A673 (cell line): ENCODE data around the gene LRIF1. TPM values are rescaled to one million over a fixed set of nuclear protein-coding genes. Genes with fewer than 3 reads are reported as not detected.

ENCODE experiments used
- BruUV-seq: library from RNA; stranded (reverse); fragments of 400-500 nt; replicated peaks from 2 replicates; lab custom pipeline; 2021; lab: Mats Ljungman, UMichigan
- CTCF ChIA-PET: fragments of 300-600 bp; sonication (Branson Sonifier 250); formaldehyde crosslinking; loops from one replicate; lab custom pipeline; 2022; ENCODE audit warnings: antibody characterized with exemption; lab: Charles Lee
- POLR2A ChIA-PET: fragments of 300-600 bp; sonication (Branson Sonifier 250); formaldehyde crosslinking; loops from one replicate; lab custom pipeline; 2022; ENCODE audit warnings: antibody characterized with exemption; ENCODE audit not compliant: low non-redundant PET; lab: Charles Lee
- DNase-seq: peaks from one replicate; pipeline ENCODE4 v3.0.0-alpha.2; 2015; ENCODE audit warnings: low spot score
- H3K27ac ChIP-seq: fragments of 200-600 bp; sonication (generic); 2 replicates; pipeline ENCODE4 v1.5.1; 2016; ENCODE audit warnings: mixed run types, low read depth, mild to moderate bottlenecking, mixed read lengths, antibody characterized with exemption, low read length; ENCODE audit not compliant: poor library complexity, severe bottlenecking
- H3K27me3 ChIP-seq: fragments of 200-600 bp; sonication (generic); replicated peaks from 2 replicates; pipeline ENCODE4 v1.6.1; 2017; ENCODE audit warnings: mixed run types, low read depth, mild to moderate bottlenecking, mixed read lengths, antibody characterized with exemption, low read length; ENCODE audit not compliant: insufficient read depth, poor library complexity
- H3K36me3 ChIP-seq: fragments of 200-600 bp; sonication (generic); 2 replicates; pipeline ENCODE4 v1.6.1; 2016; ENCODE audit warnings: mixed run types, mild to moderate bottlenecking, mixed read lengths, antibody characterized with exemption, low read length; ENCODE audit not compliant: insufficient read depth, poor library complexity, severe bottlenecking
- H3K4me1 ChIP-seq: fragments of 200-600 bp; sonication (generic); 2 replicates; pipeline ENCODE4 v1.6.1; 2017; ENCODE audit warnings: mixed run types, mild to moderate bottlenecking, mixed read lengths, antibody characterized with exemption, low read length; ENCODE audit not compliant: insufficient read depth, poor library complexity, severe bottlenecking
- H3K4me3 ChIP-seq: fragments of 200-600 bp; sonication (generic); 2 replicates; pipeline ENCODE4 v1.5.1; 2016; ENCODE audit warnings: low read depth, mixed run types, mild to moderate bottlenecking, mixed read lengths, low read length; ENCODE audit not compliant: poor library complexity, severe bottlenecking
- H3K9me3 ChIP-seq: fragments of 200-600 bp; sonication (generic); 2 replicates; pipeline ENCODE4 v1.6.1; 2016; ENCODE audit warnings: mixed run types, low read depth, mild to moderate bottlenecking, mixed read lengths, antibody characterized with exemption, low read length; ENCODE audit not compliant: poor library complexity, severe bottlenecking
- EZH2 ChIP-seq: fragments of 200-600 bp; sonication (generic); IDR thresholded peaks from 2 replicates; pipeline ENCODE4 v1.6.1; 2017; ENCODE audit warnings: borderline replicate concordance, low read depth, mild to moderate bottlenecking, mixed read lengths, antibody characterized with exemption, low read length; ENCODE audit not compliant: poor library complexity, severe bottlenecking
- intact Hi-C: fragments of 100-400 bp; cut with micrococcal nuclease; formaldehyde crosslinking; loops from one replicate; pipeline ENCODE4 v1.10.0; 2022; ENCODE audit not compliant: unreplicated experiment
- total RNA-seq: library from RNA; stranded (reverse); gene quantifications from 2 replicates; pipeline ENCODE4 v1.2.3, GENCODE V29; 2021
- TF ChIP-seq, protein P1 (sequence below): fragments of 300-800, 200-600 bp; sonication (generic); conservative IDR thresholded peaks from 2 replicates; pipeline ENCODE4 v1.5.1; 2017; ENCODE audit warnings: low read depth, mild to moderate bottlenecking, antibody characterized with exemption, low read length, moderate library complexity, mixed read lengths

LRIF1 gene
- total RNA-seq, 1 experiment from 2014 or later = 18.7 TPM

DNA sequence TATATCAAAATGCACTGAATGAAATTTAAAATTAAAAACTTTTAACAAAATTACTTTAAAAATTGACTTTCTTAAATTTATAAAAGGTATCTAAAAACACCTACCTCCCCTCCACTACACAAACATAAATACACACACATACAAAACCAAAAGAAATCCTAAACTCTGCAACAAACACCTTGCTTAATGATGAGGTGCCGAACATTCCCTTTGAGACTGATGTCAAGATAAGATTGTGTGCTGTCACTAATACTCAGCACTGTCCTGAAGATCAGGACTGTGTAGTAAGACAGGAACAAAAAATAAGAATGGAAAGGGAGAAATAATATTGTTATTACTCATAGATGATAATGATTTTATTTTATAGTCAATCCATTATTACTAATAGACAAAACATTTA is 45.7 kb downstream of the LRIF1 start:
- H3K4me3 ChIP-seq = no peak overlapping the region

DNA sequence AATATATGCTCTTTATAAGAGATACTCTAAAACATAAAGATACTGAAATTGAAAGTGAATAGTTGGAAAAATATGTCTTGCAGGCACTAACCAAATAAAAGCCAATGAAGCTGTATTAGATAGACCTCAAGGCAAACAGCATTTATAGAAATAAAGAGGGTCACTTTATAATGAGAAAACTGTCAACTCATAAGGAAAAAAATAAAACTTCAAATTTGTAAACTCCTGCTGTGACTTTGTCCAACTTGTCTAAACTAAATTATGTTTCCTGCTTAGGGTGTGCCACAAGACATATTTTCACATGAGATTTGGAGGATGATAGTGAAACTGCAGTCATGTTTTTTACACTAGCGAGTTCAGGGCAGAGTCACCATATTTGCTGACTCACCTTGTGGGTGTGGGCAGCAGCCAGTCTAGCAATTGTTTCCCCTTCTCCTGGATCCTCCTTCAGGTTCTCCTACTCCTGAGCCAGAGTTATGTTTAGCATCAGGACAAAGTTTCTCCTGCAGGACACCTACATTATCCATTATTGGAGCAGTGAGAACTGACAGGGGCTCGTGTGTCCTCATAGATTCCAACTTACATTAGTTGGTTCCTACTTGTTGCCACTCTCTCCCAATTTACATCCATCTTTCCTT is 46.9 kb downstream of the LRIF1 start:
- peak; percentile 60 for DNase-seq
- no peaks in the 10 kb centered on the region for H3K27me3 ChIP-seq
- no peak for TF ChIP-seq EZH2
- TF ChIP-seq, protein P1, sequence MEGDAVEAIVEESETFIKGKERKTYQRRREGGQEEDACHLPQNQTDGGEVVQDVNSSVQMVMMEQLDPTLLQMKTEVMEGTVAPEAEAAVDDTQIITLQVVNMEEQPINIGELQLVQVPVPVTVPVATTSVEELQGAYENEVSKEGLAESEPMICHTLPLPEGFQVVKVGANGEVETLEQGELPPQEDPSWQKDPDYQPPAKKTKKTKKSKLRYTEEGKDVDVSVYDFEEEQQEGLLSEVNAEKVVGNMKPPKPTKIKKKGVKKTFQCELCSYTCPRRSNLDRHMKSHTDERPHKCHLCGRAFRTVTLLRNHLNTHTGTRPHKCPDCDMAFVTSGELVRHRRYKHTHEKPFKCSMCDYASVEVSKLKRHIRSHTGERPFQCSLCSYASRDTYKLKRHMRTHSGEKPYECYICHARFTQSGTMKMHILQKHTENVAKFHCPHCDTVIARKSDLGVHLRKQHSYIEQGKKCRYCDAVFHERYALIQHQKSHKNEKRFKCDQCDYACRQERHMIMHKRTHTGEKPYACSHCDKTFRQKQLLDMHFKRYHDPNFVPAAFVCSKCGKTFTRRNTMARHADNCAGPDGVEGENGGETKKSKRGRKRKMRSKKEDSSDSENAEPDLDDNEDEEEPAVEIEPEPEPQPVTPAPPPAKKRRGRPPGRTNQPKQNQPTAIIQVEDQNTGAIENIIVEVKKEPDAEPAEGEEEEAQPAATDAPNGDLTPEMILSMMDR = no peak
- peak overlapping the region; percentile 13 for H3K4me3 ChIP-seq
- no peaks in the 10 kb centered on the region for H3K36me3 ChIP-seq
- H3K9me3 ChIP-seq = peaks cover 6% of the 10 kb centered on the region
- ChIA-PET POLR2A (no interaction called here), CTCF (no interaction called here)
- no TSS peak for BruUV-seq
- H3K27ac ChIP-seq = no peak overlapping the region
- peaks cover 9% of the 10 kb centered on the region for H3K4me1 ChIP-seq
- intact Hi-C loops = no loop called here

More for the DNA sequence above, 45.7 kb downstream of the LRIF1 start:
- H3K27me3 ChIP-seq = no peaks in the 10 kb centered on the region
- peaks cover 9% of the 10 kb centered on the region for H3K4me1 ChIP-seq
- ChIA-PET POLR2A (no interaction called here), CTCF (no interaction called here)
- H3K27ac ChIP-seq = no peak overlapping the region
- intact Hi-C loops = no loop called here
- DNase-seq = no peak
- TF ChIP-seq, protein P1 = no peak
- TF ChIP-seq EZH2 = no peak
- H3K9me3 ChIP-seq = peaks cover under 1% of the 10 kb centered on the region
- no TSS peak for BruUV-seq
- H3K36me3 ChIP-seq = no peaks in the 10 kb centered on the region

DNA sequence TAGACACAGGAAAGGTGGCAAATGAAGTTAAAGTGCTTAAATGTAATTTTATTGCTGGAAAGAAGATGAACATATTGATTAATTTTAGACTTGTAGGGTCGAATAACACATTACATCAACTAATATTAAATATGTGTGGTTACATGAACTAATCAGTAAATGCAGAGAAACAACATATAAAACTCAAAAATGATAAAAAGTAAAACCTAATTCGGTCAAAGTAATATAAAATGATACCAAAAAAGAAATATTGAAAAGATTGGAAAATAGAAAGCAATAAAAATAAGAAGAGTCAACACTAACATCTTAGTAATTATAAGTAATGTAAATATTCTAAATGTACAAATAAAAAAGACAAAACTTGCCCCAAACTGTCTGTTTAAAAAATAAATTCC is 47.5 kb downstream of the LRIF1 start:
- Histone ChIP-seq H3K27ac (no peak overlapping the region), H3K4me1 (peaks cover 9% of the 10 kb centered on the region), H3K9me3 (peaks cover 6% of the 10 kb centered on the region), H3K36me3 (no peaks in the 10 kb centered on the region), H3K27me3 (no peaks in the 10 kb centered on the region), H3K4me3 (peak overlapping the region; percentile 13)
- CTCF ChIA-PET = no interaction called here
- TF ChIP-seq, protein P1 = no peak
- TF ChIP-seq EZH2 = no peak
- POLR2A ChIA-PET = no interaction called here
- BruUV-seq = no TSS peak
- DNase-seq = no peak
- intact Hi-C loops = no loop called here
